GM23248 (cell line): ENCODE measurements around the gene SAPCD2. TPM values are rescaled to one million over a fixed set of nuclear protein-coding genes. Genes with fewer than 3 reads are reported as not detected.
A peak's percentile ranks its signal among the peaks of the same experiment; 100 is the strongest.

Experiments
- DNase-seq: peaks from one replicate; pipeline ENCODE4 v3.0.0-alpha.2; 2015
- H2AFZ ChIP-seq: fragments of 200-600 bp; sonication (generic); 2 replicates; pipeline ENCODE4 v1.6.1; 2016; ENCODE audit warnings: antibody characterized with exemption
- H3F3A ChIP-seq: fragments of 200-600 bp; sonication (generic); 2 replicates; pipeline ENCODE4 v1.6.1; 2016; ENCODE audit warnings: mild to moderate bottlenecking, antibody characterized with exemption, mixed run types; ENCODE audit not compliant: insufficient read depth
- H3K27ac ChIP-seq: fragments of 200-600 bp; sonication (generic); 2 replicates; pipeline ENCODE4 v1.5.1; 2016; ENCODE audit warnings: mild to moderate bottlenecking
- H3K27me3 ChIP-seq: fragments of 200-600 bp; sonication (generic); replicated peaks from 2 replicates; pipeline ENCODE4 v1.6.1; 2016; ENCODE audit warnings: mild to moderate bottlenecking; ENCODE audit not compliant: insufficient read depth
- H3K36me3 ChIP-seq: fragments of 200-600 bp; sonication (generic); 2 replicates; pipeline ENCODE4 v1.6.1; 2016; ENCODE audit warnings: low read depth, mild to moderate bottlenecking
- H3K4me1 ChIP-seq: fragments of 200-600 bp; sonication (generic); 2 replicates; pipeline ENCODE4 v1.6.1; 2016; ENCODE audit warnings: mild to moderate bottlenecking; ENCODE audit not compliant: insufficient read depth
- H3K4me2 ChIP-seq: fragments of 200-600 bp; sonication (generic); one replicate; pipeline ENCODE4 v1.6.1; 2016; ENCODE audit warnings: mild to moderate bottlenecking; ENCODE audit not compliant: unreplicated experiment
- H3K4me3 ChIP-seq: fragments of 200-600 bp; sonication (generic); 2 replicates; pipeline ENCODE4 v1.5.1; 2016; ENCODE audit warnings: mild to moderate bottlenecking
- H3K79me2 ChIP-seq: fragments of 200-600 bp; sonication (generic); 2 replicates; pipeline ENCODE4 v1.6.1; 2016; ENCODE audit warnings: mild to moderate bottlenecking; ENCODE audit not compliant: insufficient read depth
- H3K9ac ChIP-seq: fragments of 200-600 bp; sonication (generic); 2 replicates; pipeline ENCODE4 v1.6.1; 2016; ENCODE audit warnings: mild to moderate bottlenecking
- H3K9me2 ChIP-seq: fragments of 200-600 bp; sonication (generic); 2 replicates; pipeline ENCODE4 v1.6.1; 2016; ENCODE audit warnings: mixed run types, mild to moderate bottlenecking, moderate library complexity; ENCODE audit not compliant: insufficient read depth
- H3K9me3 ChIP-seq: fragments of 200-600 bp; sonication (generic); one replicate; pipeline ENCODE4 v1.6.1; 2017; ENCODE audit warnings: low read depth
- H4K20me1 ChIP-seq: fragments of 200-600 bp; sonication (generic); 2 replicates; pipeline ENCODE4 v1.6.0; 2016; ENCODE audit not compliant: insufficient read depth
- EZH2 ChIP-seq: fragments of 200-600 bp; sonication (generic); IDR thresholded peaks from 2 replicates; pipeline ENCODE4 v1.6.1; 2018; ENCODE audit warnings: antibody characterized with exemption, mild to moderate bottlenecking; ENCODE audit not compliant: insufficient read depth, poor library complexity, severe bottlenecking
- EZH2phosphoT487 ChIP-seq: fragments of 200-600 bp; sonication (generic); IDR thresholded peaks from 2 replicates; pipeline ENCODE4 v1.6.1; 2018; ENCODE audit warnings: antibody characterized with exemption, moderate library complexity, mild to moderate bottlenecking, low read depth; ENCODE audit not compliant: insufficient read depth
- WGBS, 2 experiments: methylation state at CpG; one replicate each; pipeline ENCODE4 v1.1.6; 2015 to 2017; ENCODE audit warnings: low lambda C conversion rate in 2 of 2, low coverage in 1 of 2; ENCODE audit errors: missing lambda C conversion rate in 2 of 2; 5-methylcytosine and 5-hydroxymethylcytosine counted together
- in situ Hi-C: fragments of 300-500 bp; cut with MboI; formaldehyde crosslinking; loops from 2 replicates; pipeline ENCODE4 v1.15.0; 2020
- polyA plus RNA-seq: library from polyadenylated mRNA; unstranded; fragments of >200 nt; fragmentation: Nextera tagmentation; extraction: Ambion mirVana; gene quantifications from 2 replicates; pipeline ENCODE4 v1.2.1, GENCODE V29; 2016
- total RNA-seq: library from RNA; depleted of rRNA; stranded (reverse); fragments of >200 nt; shearing (Covaris generic); gene quantifications from 2 replicates; pipeline ENCODE4 v1.2.3, GENCODE V29; 2014

The SAPCD2 gene
- total and polyA plus RNA-seq, 2 experiments from 2014 or later = 0.88 to 5.4 TPM

GRCh38 chr9:137076636-137077009, 6.3 kb upstream of the SAPCD2 start:
- peak overlapping the region; percentile 79 for H3K4me3 ChIP-seq
- DNase-seq = no peak
- 0 out of 2 replicates have a peak, but pooled peaks cover 2% of the 10 kb centered on the region for H3K36me3 ChIP-seq
- H3K79me2 ChIP-seq = peaks cover 6% of the 10 kb centered on the region; the same call in 1 of the 2 replicates
- H3K27ac ChIP-seq = no peak overlapping the region
- H3K4me2 ChIP-seq = peak overlapping the region; percentile 70
- TF ChIP-seq EZH2 = no peak
- TF ChIP-seq EZH2phosphoT487 = no peak
- peak overlapping the region; percentile 55; the same call in 1 of the 2 replicates for H3K9ac ChIP-seq
- no peaks in the 10 kb centered on the region for H4K20me1 ChIP-seq
- no peaks in the 10 kb centered on the region for H3K9me2 ChIP-seq
- in situ Hi-C loops = no loop called here
- H3K27me3 ChIP-seq = no peaks in the 10 kb centered on the region
- H3F3A ChIP-seq = peaks cover 5% of the 10 kb centered on the region; the same call in 1 of the 2 replicates
- H2AFZ ChIP-seq = peak overlapping the region; percentile 74
- H3K4me1 ChIP-seq = no peaks in the 10 kb centered on the region
- no peaks in the 10 kb centered on the region for H3K9me3 ChIP-seq
- WGBS, 2 experiments = 76 to 81% methylated on average over 15 of the region's 15 CpGs

- no peak overlapping the region for H3K4me3 ChIP-seq
- H3K4me2 ChIP-seq = no peak overlapping the region
- H3K36me3 ChIP-seq = no peaks in the 10 kb centered on the region
- H3K9ac ChIP-seq = no peak overlapping the region
- H3K4me1 ChIP-seq = no peaks in the 10 kb centered on the region
- no peak overlapping the region for H2AFZ ChIP-seq
- H4K20me1 ChIP-seq = no peaks in the 10 kb centered on the region
- TF ChIP-seq EZH2 = no peak
- TF ChIP-seq EZH2phosphoT487 = no peak
- no peak for DNase-seq
- no peak overlapping the region for H3K27ac ChIP-seq
- no peaks in the 10 kb centered on the region for H3K9me3 ChIP-seq
- WGBS, 2 experiments = 88 to 89% methylated on average over 12 of the region's 12 CpGs
- H3K79me2 ChIP-seq = peaks cover 6% of the 10 kb centered on the region; the same call in 1 of the 2 replicates
- H3K27me3 ChIP-seq = no peaks in the 10 kb centered on the region
- in situ Hi-C loops = no loop called here
- H3K9me2 ChIP-seq = no peaks in the 10 kb centered on the region
- H3F3A ChIP-seq = peaks cover 5% of the 10 kb centered on the region; the same call in 1 of the 2 replicates
These were observed 5.0 kb upstream of the SAPCD2 start for GRCh38 chr9:137075275-137075775.

- Histone ChIP-seq H3K9ac (no peak overlapping the region), H3K9me2 (no peaks in the 10 kb centered on the region), H3K4me2 (no peak overlapping the region), H3K4me1 (no peaks in the 10 kb centered on the region), H3K79me2 (peaks cover 6% of the 10 kb centered on the region; the same call in 1 of the 2 replicates), H3K4me3 (no peak overlapping the region), H3K27ac (no peak overlapping the region), H4K20me1 (no peaks in the 10 kb centered on the region), H3K27me3 (no peaks in the 10 kb centered on the region), H3K9me3 (no peaks in the 10 kb centered on the region), H3F3A (peaks cover 5% of the 10 kb centered on the region; the same call in 1 of the 2 replicates), H2AFZ (no peak overlapping the region), H3K36me3 (no peaks in the 10 kb centered on the region)
- WGBS, 2 experiments = 91 to 95% methylated on average over 12 of the region's 12 CpGs
- in situ Hi-C loops = no loop called here
- no peak for DNase-seq
- TF ChIP-seq EZH2phosphoT487 = no peak
- no peak for TF ChIP-seq EZH2
These were observed 4.4 kb upstream of the SAPCD2 start for GRCh38 chr9:137074657-137075274.

DNA sequence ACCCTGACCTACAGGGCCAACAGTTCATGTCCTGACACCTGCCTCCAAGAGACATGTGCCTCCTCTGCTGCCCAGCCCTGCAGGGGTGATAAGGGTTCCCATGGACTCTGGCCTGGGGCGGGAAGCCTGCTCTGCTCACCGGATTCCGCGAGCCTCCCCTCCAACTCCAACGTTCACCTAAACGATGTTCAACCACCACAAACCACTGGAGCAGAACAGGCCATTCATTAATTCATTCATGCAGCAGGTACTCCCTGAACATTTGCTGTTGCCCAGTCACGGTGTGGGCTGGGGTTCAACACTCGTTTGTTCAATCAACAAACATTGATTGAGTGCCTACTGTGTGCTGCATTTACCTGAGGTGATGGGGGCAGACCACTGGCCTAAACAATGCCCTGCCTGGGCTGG, 3.6 kb upstream of the SAPCD2 start:
- Histone ChIP-seq H3K27ac (no peak overlapping the region), H3K4me2 (no peak overlapping the region), H3K4me1 (no peaks in the 10 kb centered on the region), H3K9ac (no peak overlapping the region), H4K20me1 (no peaks in the 10 kb centered on the region), H3K36me3 (no peaks in the 10 kb centered on the region), H3K9me3 (no peaks in the 10 kb centered on the region), H3K4me3 (no peak overlapping the region), H3K27me3 (no peaks in the 10 kb centered on the region), H3F3A (peaks cover 5% of the 10 kb centered on the region; the same call in 1 of the 2 replicates), H2AFZ (no peak overlapping the region), H3K79me2 (peaks cover 6% of the 10 kb centered on the region; the same call in 1 of the 2 replicates), H3K9me2 (no peaks in the 10 kb centered on the region)
- in situ Hi-C loops = no loop called here
- TF ChIP-seq EZH2 (no peak), EZH2phosphoT487 (no peak)
- WGBS, 2 experiments = 95 to 96% methylated on average over 8 of the region's 8 CpGs
- no peak for DNase-seq
